Hematopoietic multipotent progenitor cell treated with erythropoietin and hydrocortisone succinate and interleukin-3 and kit ligand, for 17 days (in vitro differentiated cells): ENCODE data around the gene ZNF710.

Experiments
- DNase-seq: peaks from one replicate; pipeline ENCODE4 v3.0.0-alpha.2; 2015; ENCODE audit warnings: low spot score

ZNF710 gene

GRCh38 chr15:90040618-90041017 is 39.5 kb downstream of the ZNF710 start:
- DNase-seq, result no peak

- no peak for DNase-seq
These were observed 41.2 kb downstream of the ZNF710 start for GRCh38 chr15:90042356-90042755.

GRCh38 chr15:90042766-90043529 is 41.8 kb downstream of the ZNF710 start:
- no peak for DNase-seq

GRCh38 chr15:90043530-90044010 is 42.4 kb downstream of the ZNF710 start:
- no peak for DNase-seq

- DNase-seq, result no peak
These were observed 43.1 kb downstream of the ZNF710 start for GRCh38 chr15:90044191-90044590.

GRCh38 chr15:90044916-90045371 is 43.8 kb downstream of the ZNF710 start:
- no peak for DNase-seq

GRCh38 chr15:90046289-90046688 is 45.2 kb downstream of the ZNF710 start:
- DNase-seq, result no peak

- no peak for DNase-seq
These were observed 45.8 kb downstream of the ZNF710 start for GRCh38 chr15:90046911-90047392.

GRCh38 chr15:90047956-90048575 is 46.9 kb downstream of the ZNF710 start:
- DNase-seq, result no peak

- no peak for DNase-seq
These were observed 47.9 kb downstream of the ZNF710 start for GRCh38 chr15:90049030-90049429.

- no peak for DNase-seq
These were observed 48.8 kb downstream of the ZNF710 start for GRCh38 chr15:90049666-90050604.

- no peak for DNase-seq
These were observed 50.8 kb downstream of the ZNF710 start for GRCh38 chr15:90051874-90052273.

- no peak for DNase-seq
These were observed 52.8 kb downstream of the ZNF710 start for GRCh38 chr15:90053685-90054466.

- DNase-seq, result no peak
These were observed 53.5 kb downstream of the ZNF710 start for GRCh38 chr15:90054618-90055097.

- DNase-seq, result no peak
These were observed 54.1 kb downstream of the ZNF710 start for GRCh38 chr15:90055182-90055581.

GRCh38 chr15:90056529-90056928 is 55.4 kb downstream of the ZNF710 start:
- no peak for DNase-seq

- no peak for DNase-seq
These were observed 57.2 kb downstream of the ZNF710 start for GRCh38 chr15:90058308-90058707.

GRCh38 chr15:90058775-90059174 is 57.7 kb downstream of the ZNF710 start:
- no peak for DNase-seq

- DNase-seq, result no peak
These were observed 58.3 kb downstream of the ZNF710 start for GRCh38 chr15:90059208-90059985.

- DNase-seq, result no peak
These were observed 59.7 kb downstream of the ZNF710 start for GRCh38 chr15:90060797-90061196.
